NCI-H226 (cell line): ENCODE measurements around the gene KCNE3.

ENCODE experiments used
- DNase-seq: peaks from one replicate; pipeline ENCODE4 v3.0.0-alpha.2; 2015

Gene KCNE3, protein sequence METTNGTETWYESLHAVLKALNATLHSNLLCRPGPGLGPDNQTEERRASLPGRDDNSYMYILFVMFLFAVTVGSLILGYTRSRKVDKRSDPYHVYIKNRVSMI

DNA sequence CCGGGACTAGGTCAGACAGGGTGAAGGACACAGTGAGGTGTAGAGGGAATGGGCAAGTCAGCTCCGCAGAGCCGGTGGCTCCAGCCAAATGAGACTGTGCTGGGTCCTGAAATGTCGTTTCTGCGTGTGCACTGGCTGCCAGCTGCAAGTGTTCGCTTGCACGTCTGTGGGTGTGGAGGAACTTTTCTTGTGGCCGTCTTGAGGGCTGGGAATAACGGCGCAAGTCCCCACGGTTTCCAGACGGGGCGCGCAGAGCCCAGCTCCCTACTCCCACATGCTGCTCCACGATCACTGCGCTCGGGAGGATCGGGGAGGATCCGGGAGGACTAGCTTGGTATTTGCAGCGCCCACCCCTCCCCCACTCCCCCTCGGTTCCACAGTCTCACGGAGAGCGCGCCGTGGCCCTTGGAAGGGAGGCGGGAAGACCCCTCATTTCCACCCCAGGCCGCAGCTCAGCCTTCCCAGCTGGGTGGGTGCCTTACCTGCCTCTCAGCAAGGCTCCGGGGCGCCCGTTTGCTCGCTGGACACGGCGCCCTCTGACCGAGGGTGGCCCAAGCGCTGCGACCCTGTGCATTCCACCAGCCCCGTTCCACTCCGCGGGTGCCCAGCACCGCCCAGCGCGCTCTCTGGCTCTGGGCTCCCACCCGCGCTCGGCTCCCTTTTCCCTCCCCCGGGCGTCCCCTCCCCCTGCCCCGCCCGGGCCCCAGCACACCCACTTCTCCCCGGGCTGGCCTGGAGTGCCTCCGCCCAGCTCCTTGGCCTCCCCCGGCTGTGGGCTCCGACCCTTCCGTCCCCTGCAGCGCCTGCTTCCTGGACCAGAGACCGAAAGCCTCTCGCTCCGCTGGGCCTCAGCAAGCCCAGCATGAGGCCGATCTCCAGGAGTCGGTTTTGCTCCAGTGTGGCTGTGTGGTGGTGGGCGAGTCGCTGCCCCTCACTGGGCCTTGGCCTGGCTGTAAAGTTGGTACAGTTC is at the start of gene KCNE3:
TSS of gene KCNE3 (minus strand) at position 634 of the 970 bp plus-strand sequence. CDS start 9,986 bp downstream, outside the sequence.
- no peak for DNase-seq

DNA sequence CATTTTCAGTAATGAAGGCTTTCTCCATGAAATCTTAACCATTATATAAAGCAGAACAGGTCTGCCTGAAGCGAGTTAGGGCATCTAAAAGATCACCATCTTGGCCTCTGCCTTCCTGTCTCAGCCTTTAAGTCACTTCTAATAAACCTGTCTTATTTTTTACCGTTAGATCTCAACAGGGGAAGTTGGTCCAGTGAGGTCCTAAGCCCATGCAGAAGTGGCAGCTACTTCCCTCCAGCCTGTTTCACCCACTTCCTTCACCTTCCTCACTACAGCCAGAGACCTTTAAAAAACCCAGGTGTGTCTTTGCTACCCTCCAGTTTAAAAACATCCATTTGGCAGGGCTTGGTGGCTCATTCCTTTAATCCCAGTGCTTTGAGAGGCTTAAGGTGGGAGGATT is 40.2 kb upstream of the KCNE3 start:
- DNase-seq = no peak

DNA sequence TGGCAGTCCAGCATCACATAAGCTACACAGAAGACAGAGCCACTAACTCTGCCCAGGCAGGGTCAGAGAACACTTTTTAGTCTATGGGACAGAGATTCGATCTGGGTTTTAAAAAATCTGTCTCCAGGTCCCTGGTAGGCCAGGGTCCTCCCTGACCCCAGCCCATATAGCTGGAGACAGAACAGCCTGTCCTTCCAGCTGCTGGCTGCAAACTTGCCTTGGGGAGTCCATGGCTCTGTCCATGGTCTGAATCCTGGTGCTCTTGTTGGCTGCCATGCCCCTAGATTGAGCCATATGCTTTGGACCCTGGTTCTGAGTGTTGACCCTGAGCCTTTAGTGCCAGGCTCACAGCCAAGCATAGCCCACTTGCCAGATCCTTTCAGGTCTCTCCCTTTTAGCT is 39.5 kb upstream of the KCNE3 start:
- DNase-seq = no peak

DNA sequence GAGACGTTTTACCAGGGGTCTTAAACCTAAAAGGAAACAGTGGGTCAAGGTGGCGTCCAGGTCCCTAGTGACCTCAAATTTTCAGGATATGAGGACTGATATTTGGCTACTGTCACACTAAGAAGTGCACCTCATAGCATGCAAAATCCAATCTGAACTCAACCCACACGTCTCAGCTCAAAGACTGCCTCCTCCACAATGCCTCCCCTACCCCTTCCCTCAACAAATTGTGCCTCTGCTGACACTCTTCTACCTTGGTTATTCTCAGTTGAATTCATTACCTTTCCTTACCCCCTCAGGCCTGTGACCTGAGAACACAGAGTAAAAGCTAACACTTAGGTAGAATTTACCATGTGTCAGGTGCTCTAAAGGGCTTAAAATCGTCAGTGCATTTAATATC is 38.6 kb upstream of the KCNE3 start:
- no peak for DNase-seq

DNA sequence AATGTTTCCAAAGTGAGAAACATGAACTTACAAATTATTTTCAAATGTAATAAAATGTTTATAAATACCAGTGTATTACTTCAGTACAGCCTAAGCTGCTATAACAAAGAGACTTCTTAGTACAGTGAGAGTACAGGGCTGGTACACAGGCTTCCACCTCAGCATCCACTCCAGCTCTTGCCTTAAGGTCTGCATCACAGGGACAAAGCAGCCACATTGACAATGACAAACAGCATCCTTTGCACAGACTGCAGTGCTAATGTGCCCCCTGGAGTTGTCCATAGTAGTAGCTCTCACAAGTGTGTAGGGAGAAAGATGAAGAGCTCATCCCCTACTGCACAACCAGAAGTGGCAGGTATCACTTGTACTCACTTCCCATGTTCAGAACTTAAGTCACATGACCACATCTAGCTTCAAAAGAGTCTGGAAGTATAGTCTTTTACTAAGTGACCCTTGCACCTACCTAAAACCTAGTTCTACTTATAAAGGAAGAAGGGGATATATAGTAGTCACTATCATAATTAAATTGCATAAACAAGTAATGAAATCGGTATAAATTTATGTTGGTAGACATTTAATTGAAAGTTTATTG is 36.8 kb upstream of the KCNE3 start:
- no peak for DNase-seq

DNA sequence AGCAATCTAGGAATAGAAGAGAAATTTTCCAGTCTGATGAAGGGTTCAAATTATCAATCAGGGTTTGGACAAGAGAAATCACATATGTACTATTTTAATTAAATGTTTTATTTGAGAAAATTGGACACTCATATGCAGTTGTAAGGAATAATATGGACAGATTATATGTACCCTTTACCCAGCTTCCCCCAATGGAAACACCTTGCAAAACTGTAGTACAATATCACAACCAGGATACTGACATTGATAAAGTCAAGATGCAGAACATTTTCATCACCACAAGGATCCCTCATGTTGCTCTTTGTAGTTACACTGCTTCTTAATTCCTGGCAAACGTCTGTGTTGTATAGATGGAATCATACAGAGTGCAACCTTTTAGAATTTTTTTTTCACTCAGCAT is 27.6 kb upstream of the KCNE3 start:
- no peak for DNase-seq

DNA sequence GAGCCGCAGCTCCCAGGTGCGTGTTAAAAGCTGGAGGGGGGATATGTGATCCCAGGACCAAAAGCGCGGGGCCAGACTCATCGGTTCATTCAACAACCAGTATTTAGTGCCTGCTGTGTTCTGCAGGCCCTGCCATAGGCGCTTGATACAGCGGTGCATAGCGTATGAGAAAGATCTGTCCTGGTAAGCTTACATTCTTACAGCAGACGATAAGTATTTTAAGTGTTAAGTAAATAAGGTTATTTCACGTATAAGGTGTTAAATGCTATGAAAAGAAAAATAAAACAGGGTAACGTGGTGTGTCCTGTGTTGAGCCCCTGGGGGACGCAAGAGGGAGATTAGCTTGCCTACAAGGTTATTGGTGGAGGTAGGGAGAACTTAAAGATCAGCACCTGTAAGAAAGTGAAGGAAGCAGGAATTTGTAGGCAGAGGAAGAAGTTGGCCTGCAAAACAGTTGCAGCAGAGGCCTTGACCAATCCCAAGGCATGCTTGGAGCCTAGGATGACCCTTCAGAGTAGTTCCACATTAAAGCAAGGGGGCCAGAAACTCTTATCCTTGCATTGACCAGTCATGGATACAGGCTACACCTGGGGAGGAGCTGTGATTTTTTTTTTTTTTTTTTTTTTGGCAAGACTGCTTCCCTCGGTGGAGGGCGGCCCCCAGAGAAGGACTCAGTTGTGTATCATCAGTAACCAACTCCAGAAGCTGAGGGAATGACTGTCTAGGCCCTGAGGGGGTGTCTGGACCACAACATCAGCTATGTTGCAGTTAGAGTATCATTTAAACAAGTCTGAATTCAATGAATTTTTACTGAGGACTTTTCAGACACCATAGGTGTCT is 26.7 kb upstream of the KCNE3 start:
- peak; percentile 53 for DNase-seq

DNA sequence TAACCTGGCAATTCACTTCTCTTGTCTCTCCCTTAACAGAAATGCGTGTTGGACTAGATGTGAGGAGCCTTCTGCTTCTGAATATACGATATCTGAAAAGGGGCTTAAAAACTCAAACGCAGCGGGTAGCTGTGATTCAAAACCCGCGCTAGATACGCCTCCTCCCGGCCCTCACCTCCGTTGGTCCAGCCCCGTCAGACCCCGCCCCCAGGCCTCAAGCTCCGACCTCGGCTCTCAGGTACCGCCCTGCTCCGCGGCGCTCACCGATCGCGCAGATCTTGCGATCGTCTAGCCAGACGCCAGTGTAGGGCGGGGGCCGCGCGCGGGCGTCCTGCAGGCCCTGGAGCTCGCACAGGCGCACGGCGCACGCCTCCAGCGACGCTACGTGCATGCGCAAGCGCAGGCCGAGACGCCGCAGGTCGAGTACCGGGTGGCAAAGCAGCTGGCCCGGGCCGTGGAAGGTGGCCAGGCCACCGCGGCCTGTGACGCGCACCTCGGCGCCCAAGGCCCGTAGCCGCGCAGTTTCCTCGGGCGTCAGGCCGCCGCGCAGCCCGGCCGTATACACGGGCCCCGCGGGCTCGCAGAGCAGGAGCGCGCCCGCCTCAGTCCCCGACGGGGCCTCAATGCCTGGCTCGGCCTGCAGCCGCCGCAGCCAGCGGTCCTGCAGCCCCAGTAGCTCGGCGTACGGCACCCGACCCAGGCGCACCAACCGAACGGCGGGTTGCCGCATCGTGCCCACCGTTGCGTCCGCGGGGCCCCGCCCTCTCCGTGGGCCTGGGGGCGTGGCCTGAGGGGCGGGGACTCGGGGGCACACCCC is 25.8 kb upstream of the KCNE3 start, which contains the start of gene LIPT2:
TSS of gene LIPT2 (minus strand) at position 751 of the 817 bp plus-strand sequence. CDS start at position 730, 21 bp downstream.
- DNase-seq = peak; percentile 98

DNA sequence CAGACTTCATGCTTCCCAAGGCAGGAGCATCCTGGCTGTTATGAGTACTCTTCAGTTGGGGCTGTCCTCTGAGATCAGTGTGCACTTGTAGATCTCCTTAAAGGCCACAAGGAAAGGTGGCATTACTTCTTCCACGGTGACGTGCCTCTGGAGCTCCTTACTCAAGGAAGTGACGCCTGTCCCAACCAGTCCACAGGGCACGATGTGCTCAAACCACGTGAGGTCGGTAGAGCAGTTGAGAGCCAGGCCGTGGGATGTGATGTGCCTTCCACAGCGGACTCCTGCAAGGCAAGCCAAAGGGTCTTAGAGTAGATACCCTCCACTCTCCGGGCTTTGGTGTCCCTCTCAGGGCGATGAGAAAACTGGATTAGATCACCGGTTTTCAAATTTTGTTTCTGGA is 24.7 kb upstream of the KCNE3 start:
- no peak for DNase-seq

DNA sequence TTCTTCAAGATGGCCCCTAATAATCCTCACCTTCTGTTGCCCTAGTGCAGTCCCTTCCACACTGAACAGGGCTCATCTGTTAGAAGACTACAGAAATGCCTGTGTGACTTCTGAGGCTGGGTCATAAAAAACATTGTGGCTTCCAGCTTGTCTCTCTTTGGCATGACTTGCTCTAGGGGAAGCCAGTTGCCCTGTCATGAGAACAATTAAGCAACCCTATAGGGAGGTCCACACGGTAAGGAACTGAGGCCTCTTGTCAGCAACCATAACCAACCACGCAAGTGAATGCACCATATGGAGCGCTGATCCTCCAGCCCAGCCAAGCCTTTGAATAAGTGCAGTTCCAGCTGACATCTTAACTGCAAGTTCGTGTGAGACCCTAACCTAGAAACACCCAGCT is 23.6 kb upstream of the KCNE3 start:
- DNase-seq = no peak

DNA sequence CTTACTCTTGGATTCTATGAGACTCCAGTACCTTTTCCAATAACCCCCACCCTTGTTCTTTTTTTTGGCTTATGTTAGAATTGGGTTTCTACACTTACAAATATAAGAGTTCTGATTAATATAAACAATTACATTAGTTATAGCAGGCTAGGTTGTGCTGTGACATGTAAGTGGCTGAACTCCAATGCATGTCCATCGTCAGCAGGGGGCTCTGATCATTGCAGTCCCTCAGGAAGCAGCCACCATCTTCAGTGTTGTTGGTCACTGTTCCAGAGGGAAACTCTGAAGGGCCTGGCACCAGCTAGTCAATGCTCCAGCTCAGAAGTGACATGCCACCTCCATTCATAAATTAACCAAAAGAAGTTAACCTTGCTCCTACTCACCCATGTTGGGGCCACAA is 20.5 kb upstream of the KCNE3 start:
- DNase-seq = no peak

DNA sequence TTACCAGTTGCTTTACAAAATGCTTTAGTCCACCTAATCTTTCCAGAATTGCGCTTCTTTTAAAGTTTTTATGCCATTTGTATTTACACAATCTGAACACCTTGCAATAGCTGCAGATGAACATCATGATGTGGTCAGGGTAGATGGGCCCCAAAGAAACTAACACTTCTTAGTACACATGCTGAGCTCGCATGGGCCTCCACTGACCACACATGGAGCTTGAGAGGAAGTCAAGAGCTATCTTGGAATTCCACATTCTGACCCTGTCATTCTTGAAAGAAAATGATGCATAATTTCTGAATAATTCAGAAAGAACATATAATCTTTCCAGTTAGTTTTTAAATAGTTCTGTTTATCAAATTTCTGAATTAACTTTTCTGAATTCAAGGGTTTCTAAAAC is 18.5 kb upstream of the KCNE3 start:
- no peak for DNase-seq

DNA sequence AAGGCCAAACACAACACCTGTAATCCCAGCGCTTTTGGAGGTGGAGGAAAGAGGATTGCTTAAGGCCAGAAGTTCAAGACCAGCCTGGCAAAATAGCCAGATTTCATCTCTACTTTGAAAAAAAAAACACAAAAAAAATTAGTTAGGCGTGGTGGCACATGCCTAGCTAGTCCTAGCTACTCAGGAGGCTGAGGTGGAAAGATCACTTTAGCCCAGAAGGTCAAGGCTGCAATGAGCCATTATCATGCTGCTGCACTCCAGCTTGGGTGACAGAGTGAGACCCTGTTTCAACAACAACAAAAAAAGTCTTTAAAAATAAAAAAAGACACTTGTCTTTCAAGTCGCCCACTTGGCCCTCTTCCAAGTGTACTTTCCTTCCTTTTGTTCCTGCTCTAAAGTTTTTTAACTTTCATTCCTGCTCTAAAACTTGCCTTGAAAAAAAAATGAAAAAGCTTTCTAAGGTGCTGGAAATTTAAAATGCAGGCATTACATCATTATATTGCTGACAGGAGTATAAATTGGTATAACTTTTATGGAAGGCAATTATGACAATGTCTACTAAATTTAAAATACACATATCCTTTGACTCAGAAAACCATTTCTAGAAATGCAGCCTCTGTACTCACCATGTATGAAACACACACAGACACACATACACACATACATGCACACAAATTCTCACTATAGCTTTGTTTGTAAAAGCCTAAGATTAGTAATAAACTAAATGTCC is 13.5 kb upstream of the KCNE3 start:
- no peak for DNase-seq

DNA sequence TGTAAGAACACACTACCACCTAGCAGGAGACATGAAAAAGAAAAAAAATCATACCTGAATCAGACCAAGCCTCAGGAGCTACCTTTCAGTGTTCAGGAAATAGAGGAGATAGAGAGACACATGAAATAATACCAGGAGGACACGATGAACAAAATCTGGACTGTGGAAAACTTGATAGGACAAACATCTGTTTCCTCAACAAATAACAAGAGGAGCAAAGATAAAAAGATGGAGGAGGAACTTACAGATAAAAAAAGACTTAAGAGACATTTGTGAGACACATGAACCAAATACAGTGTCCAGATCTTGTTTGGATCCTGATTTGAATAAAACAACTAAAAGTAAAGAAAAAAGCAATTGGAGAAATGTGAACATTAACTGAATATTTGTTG is 12.4 kb upstream of the KCNE3 start:
- no peak for DNase-seq

DNA sequence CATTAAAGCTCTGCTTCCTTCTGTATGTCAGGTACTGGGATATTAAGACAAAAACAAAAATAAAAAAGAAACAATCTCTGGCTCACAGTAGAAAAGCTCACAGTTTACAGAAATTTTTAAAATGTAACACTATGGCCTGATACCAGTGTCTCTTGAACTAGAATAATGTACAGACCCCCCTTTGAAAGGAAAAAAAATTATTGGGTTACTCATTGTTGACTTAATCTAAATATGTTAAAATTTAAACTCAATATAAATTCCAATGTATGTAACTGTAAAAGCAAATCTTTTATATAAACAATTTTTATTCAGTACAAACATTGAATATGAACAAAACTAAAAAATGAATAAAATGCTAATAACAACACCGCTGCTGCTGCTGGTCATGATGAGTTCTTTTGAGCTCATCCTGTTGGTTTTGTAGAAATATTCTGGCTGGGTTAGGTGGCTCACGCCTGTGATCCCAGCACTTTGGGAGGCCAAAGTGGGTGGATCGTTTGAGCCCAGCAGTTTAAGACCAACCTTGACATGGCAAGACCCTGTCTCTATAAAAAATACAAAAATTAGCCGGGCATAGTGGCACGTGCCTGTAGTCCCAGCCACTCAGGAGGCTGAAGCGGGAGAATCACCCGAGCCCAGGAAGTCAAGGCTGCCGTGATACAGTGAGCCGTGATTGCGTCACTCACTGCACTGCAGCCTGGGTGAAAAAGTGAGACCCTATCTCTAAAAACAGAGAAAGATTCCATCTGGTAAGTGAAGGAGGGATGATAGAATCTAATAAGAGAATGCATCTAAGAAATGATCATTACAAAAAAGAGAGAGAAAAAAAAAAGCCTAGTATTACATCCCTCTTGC is 11.8 kb upstream of the KCNE3 start:
- no peak for DNase-seq

DNA sequence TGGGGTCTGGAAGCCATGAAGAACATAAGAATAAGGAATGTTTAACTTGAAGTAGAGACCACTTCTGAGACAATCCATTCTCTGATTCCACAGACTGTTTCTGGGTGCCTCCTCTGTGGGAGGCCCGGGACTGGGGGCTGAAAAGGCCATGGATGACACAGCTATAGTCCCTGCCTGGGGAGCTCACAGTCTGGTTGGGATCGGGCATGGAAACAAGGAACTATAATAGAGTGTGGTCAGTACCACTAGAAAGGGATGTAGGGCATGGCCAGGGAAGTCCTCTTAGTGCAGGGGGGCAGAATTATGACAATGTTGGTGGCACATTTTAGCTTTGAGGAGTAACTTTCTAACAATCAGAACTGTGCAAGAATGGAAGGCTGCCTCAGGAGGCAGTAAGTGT is 9.2 kb upstream of the KCNE3 start:
- DNase-seq = no peak

DNA sequence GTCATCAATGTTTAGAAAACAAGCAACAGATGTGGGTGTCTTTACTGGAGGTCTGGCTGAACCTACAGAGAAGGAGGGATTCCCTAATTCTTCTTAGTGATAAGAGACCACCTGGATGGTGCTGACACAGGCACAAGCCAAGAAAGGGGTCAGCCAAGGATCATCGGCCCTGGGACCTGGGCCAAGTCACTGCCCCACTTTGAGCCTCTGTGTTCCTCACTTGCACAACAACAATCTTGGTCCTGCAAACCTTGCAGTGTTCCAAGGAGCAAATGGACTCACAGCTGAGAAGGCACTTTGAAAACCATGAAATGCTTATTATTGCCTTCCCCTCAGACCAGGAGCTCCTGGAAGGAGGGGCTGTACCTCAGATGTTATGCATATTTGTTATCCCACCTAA is 7.0 kb upstream of the KCNE3 start:
- DNase-seq = no peak

DNA sequence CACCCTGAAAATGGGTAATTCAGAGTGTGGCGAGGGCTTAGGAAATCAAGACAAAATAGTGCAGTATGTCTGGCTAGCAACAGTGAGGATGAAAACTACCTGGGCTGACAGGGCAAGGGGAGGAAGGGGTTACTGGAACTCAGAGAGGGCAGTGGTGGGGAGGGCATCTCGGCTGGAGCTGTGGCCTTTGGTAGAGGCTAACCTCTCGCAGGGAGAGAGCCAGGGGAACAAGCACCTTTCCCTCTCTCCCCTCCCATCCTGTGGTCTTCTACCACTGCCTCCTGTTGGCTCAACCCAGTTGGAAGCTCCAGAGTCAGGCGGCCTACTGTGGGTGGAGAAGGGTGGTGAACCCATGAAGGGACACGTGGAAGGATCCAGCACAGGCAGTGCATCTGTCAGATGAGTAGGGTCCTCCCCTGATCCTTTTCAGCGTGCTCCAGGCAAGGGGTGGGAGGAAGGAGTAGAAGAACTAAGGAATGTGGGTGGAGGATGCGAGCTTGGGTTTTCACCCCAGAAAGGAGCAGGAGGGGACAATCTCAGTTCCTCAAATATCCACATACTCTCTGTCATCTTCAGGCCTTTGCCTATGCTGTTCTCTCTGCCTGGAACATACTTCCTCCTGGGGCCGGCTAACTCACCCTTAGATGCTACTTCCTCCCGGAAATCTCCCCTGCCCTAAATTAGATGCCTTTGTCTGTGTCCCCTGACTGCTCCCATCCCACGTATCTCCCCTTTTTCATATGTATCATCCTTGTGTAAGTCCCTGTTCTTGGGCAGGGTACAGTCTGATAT is 6.2 kb upstream of the KCNE3 start:
- DNase-seq = no peak

DNA sequence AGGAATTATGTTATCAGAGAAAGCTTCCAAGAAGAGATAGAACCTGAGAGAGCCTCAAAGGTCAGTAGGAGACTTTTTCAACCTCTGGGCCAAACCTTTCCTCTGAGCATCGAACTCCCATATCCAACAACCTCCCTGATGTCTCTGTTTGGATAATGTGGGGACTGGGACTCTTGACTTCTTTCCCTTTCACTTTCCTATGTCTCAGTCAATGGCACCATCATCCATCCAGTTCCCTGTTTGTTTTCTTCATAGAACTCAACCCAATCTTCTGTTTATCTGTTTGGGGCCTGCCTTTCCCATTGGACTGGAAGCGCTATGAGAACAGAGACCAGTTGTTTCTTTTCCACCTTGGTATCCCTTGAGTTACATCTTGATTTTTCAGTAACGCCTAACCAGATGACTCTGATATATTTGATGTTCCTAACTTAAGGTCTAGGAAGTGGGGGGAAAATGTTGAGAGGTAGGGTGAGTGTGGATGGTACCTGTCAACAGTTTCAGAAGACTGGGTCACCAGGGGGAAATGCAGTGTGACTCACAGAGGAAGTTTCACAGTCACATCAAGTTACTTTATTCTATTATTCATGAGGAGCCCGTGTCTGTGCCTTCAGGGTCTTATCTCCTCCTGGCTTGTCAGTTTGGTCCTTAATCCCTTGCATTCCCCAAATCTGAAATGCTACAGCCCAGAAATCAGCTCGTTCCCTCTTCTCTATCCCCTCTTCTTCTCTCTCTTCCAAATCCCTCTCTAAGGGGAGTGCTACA is 4.5 kb upstream of the KCNE3 start:
- DNase-seq = no peak
